ENCODE data around the gene C17orf107. TPM values are rescaled to one million over a fixed set of nuclear protein-coding genes. Genes with fewer than 3 reads are reported as not detected.

Gene C17orf107
- total RNA-seq, 1 donor from 2014 or later: 1.8 TPM

GRCh38 chr17:4879601-4880000, 19.7 kb upstream of the C17orf107 start:
- H3K27ac Mint-ChIP-seq (ENCODE audit: unreplicated experiment): no peak overlapping the region
- H3K4me3 Mint-ChIP-seq (ENCODE audit: unreplicated experiment): no peak overlapping the region
- DNase-seq (ENCODE audit: low spot score): no peak
- H3K9me3 Mint-ChIP-seq (ENCODE audit: low read depth): no peaks in the 10 kb centered on the region
- TF ChIP-seq CTCF (IDR thresholded peaks at IDR 0.05): no peak
- H3K27me3 Mint-ChIP-seq (ENCODE audit: low read depth): no peaks in the 10 kb centered on the region
- H3K4me1 Mint-ChIP-seq (ENCODE audit: low read depth): no peaks in the 10 kb centered on the region
- H3K36me3 Mint-ChIP-seq (ENCODE audit: low read depth): peaks cover 11% of the 10 kb centered on the region

- Mint-ChIP-seq H3K4me3 (ENCODE audit: unreplicated experiment) (no peak overlapping the region), H3K27ac (ENCODE audit: unreplicated experiment) (no peak overlapping the region), H3K4me1 (ENCODE audit: low read depth) (no peaks in the 10 kb centered on the region), H3K27me3 (ENCODE audit: low read depth) (no peaks in the 10 kb centered on the region), H3K36me3 (ENCODE audit: low read depth) (peaks cover 19% of the 10 kb centered on the region), H3K9me3 (ENCODE audit: low read depth) (no peaks in the 10 kb centered on the region)
- no peak for DNase-seq (ENCODE audit: low spot score)
- no peak for TF ChIP-seq CTCF (IDR thresholded peaks at IDR 0.05)
These were observed 18.5 kb upstream of the C17orf107 start for GRCh38 chr17:4880857-4881256.

GRCh38 chr17:4881761-4882555, 17.4 kb upstream of the C17orf107 start:
- no peak for DNase-seq (ENCODE audit: low spot score)
- Mint-ChIP-seq H3K4me1 (ENCODE audit: low read depth) (no peaks in the 10 kb centered on the region), H3K27ac (ENCODE audit: unreplicated experiment) (no peak overlapping the region), H3K36me3 (ENCODE audit: low read depth) (peaks cover 16% of the 10 kb centered on the region), H3K9me3 (ENCODE audit: low read depth) (no peaks in the 10 kb centered on the region), H3K4me3 (ENCODE audit: unreplicated experiment) (no peak overlapping the region), H3K27me3 (ENCODE audit: low read depth) (no peaks in the 10 kb centered on the region)
- TF ChIP-seq CTCF (IDR thresholded peaks at IDR 0.05): peak; percentile 87

GRCh38 chr17:4884489-4884888, 14.8 kb upstream of the C17orf107 start:
- H3K27ac Mint-ChIP-seq (ENCODE audit: unreplicated experiment): no peak overlapping the region

GRCh38 chr17:4886830-4887229, 12.5 kb upstream of the C17orf107 start:
- Mint-ChIP-seq H3K4me1 (ENCODE audit: low read depth) (no peaks in the 10 kb centered on the region), H3K4me3 (ENCODE audit: unreplicated experiment) (no peak overlapping the region), H3K36me3 (ENCODE audit: low read depth) (peaks cover 21% of the 10 kb centered on the region), H3K27ac (ENCODE audit: unreplicated experiment) (no peak overlapping the region), H3K27me3 (ENCODE audit: low read depth) (no peaks in the 10 kb centered on the region), H3K9me3 (ENCODE audit: low read depth) (no peaks in the 10 kb centered on the region)
- TF ChIP-seq CTCF (IDR thresholded peaks at IDR 0.05): no peak
- DNase-seq (ENCODE audit: low spot score): no peak

More at GRCh38 chr17:4884489-4884888, 14.8 kb upstream of the C17orf107 start:
- H3K27me3 Mint-ChIP-seq (ENCODE audit: low read depth): no peaks in the 10 kb centered on the region
- no peaks in the 10 kb centered on the region for H3K4me1 Mint-ChIP-seq (ENCODE audit: low read depth)
- TF ChIP-seq CTCF (IDR thresholded peaks at IDR 0.05): no peak
- H3K4me3 Mint-ChIP-seq (ENCODE audit: unreplicated experiment): no peak overlapping the region
- H3K36me3 Mint-ChIP-seq (ENCODE audit: low read depth): peaks cover 18% of the 10 kb centered on the region
- no peaks in the 10 kb centered on the region for H3K9me3 Mint-ChIP-seq (ENCODE audit: low read depth)
- no peak for DNase-seq (ENCODE audit: low spot score)
